Lung microvascular endothelial cell (primary cell): ENCODE data around the gene GPR139. TPM values are rescaled to one million over a fixed set of nuclear protein-coding genes. Genes with fewer than 3 reads are reported as not detected.

Source experiments
- DNase-seq, 2 donors: peaks; one replicate each; pipeline versions ENCODE4 v3.0.0 to v3.0.0-alpha.2; 2010; ENCODE audit warnings: low read depth in 2 of 2
- total RNA-seq: library from RNA; depleted of rRNA; stranded (reverse); fragments of >200 nt; gene quantifications from 2 replicates; pipeline ENCODE4 v1.2.1, GENCODE V29; 2014

The GPR139 gene
- total RNA-seq, 1 donor from 2014 or later: not detected

- DNase-seq: no peak
Measured at GRCh38 chr16:20053336-20053735, 20.4 kb downstream of the GPR139 start.

- DNase-seq: no peak
Measured at GRCh38 chr16:20051611-20052010, 22.1 kb downstream of the GPR139 start.

GRCh38 chr16:20051147-20051546, 22.5 kb downstream of the GPR139 start:
- no peak for DNase-seq

- DNase-seq: no peak
Measured at GRCh38 chr16:20049831-20050230, 23.9 kb downstream of the GPR139 start.

- DNase-seq: no peak
Measured at GRCh38 chr16:20045886-20046285, 27.8 kb downstream of the GPR139 start.

GRCh38 chr16:20042848-20043247, 30.8 kb downstream of the GPR139 start:
- DNase-seq: no peak

- no peak for DNase-seq
Measured at GRCh38 chr16:20041924-20042596, 31.6 kb downstream of the GPR139 start.

- DNase-seq: no peak
Measured at GRCh38 chr16:20040011-20040410, 33.7 kb downstream of the GPR139 start.

GRCh38 chr16:20029611-20030010, 44.1 kb downstream of the GPR139 start:
- no peak for DNase-seq

- DNase-seq: no peak
Measured at GRCh38 chr16:20026361-20027072, 47.2 kb downstream of the GPR139 start.

- peak; percentile 30 to 37 for DNase-seq
Measured at GRCh38 chr16:20023190-20023589, 50.5 kb downstream of the GPR139 start.

GRCh38 chr16:20020976-20021375, 52.7 kb downstream of the GPR139 start:
- DNase-seq: no peak

GRCh38 chr16:20020083-20020482, 53.6 kb downstream of the GPR139 start:
- no peak for DNase-seq

- no peak for DNase-seq
Measured at GRCh38 chr16:20016234-20016633, 57.5 kb downstream of the GPR139 start.

GRCh38 chr16:20004931-20005330, 68.8 kb downstream of the GPR139 start:
- DNase-seq: no peak

- DNase-seq: no peak
Measured at GRCh38 chr16:20002936-20003335, 70.8 kb downstream of the GPR139 start.

GRCh38 chr16:20001856-20002707, 71.6 kb downstream of the GPR139 start:
- no peak for DNase-seq

GRCh38 chr16:19997734-19998133, 76.0 kb downstream of the GPR139 start:
- no peak for DNase-seq

- no peak for DNase-seq
Measured at GRCh38 chr16:19997264-19997663, 76.4 kb downstream of the GPR139 start.

- no peak for DNase-seq
Measured at GRCh38 chr16:19994466-19995170, 79.1 kb downstream of the GPR139 start.

GRCh38 chr16:19991614-19992013, 82.1 kb downstream of the GPR139 start:
- DNase-seq: no peak

- no peak for DNase-seq
Measured at GRCh38 chr16:19984135-19984534, 89.6 kb downstream of the GPR139 start.
